ENCODE results near the gene THSD4.
"Not testable (repeated sequence)": the region's sequence is repeated elsewhere in the genome, so short reads cannot be mapped to it uniquely, and the experiment has no call there.

THSD4 gene

GRCh38 chr15:71393383-71393782 is 278.1 kb downstream of the THSD4 start:
- no peak for DNase-seq

DNA sequence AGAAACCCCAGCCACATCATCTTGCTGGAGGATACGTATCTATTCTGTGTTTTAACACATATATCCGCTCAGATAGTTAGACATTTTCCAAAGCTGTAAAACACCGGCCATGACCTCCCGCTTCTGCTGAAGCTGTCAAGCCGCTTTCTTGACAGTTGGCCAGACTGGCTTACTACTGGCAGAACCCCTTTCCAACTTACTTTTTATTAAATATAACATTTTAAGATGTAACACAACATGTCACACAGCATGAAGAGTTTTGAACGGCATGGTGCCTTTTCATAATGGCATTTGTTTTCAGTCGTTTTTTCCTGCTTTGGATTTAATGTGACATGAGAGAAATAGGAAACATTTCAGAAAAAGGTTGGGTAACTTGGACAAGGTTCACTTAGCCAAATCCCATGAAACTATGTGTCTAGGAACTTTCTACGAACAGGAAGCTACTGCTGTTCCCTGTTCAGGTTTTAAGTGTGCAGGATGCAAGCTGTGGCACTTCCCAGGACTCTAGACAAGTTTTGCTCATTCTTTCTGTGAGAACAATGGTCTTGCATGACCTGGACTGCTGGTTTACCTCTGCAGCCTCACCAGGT is 281.4 kb downstream of the THSD4 start:
- DNase-seq, result no peak

DNA sequence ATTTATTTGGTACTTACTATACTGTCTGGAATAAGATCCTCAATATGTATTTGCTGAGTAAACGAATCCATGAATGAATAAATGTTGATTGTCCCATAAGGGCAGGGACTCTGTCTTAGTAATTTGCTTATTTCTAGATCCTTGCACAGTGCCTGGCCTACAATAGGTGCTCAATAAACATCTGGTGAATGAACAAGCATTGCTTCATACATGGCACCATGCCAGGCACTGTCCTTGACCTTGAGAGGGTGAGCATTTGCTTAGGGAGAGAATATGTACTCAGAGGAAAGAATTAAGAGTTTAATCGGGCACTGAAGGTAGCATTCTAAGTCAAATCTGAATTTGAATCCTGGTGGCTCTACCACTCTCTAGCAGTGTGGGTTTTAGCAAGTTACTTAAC is 282.1 kb downstream of the THSD4 start:
- DNase-seq, result no peak

DNA sequence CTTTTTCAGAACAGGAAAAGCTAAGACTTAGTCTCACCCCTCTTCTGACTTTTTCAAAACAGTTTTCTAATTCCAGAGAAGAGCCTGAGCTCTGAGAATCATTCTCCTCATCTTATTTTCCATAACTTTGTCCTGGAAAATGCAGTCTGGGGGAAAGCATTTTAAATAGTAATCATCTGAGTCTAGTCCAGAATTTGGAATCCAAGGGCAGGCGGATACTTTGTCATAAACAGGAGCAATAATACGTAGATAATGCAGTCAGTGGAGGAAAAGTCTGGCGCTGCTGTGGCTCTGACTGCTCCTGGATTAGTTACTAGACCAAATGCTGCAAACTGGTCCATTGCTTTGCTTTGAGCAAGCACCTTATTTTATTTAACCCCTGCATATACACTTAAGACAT is 285.0 kb downstream of the THSD4 start:
- DNase-seq, result no peak

GRCh38 chr15:71401728-71402127 is 286.5 kb downstream of the THSD4 start:
- DNase-seq, result not testable (repeated sequence)

DNA sequence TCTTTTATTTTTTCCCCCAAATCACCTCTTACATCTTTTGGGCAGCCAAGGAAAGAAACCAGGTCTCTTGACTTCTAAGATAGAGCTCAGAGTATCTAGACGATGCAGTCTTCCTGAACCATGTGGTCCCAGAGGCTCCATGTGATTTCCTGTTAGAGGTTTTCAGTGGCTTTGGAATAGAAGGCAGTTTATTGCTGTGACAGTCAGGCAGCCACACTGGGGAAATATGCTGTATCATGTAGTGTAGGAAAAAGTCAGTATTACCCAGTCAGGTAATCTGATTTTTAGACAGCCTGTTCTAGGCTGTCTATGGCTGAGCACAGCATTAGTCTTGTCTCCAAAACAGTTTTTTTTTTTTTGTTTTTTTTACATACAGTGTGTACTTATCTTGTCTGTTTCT is 294.3 kb downstream of the THSD4 start:
- no peak for DNase-seq

- no peak for DNase-seq
These were observed 295.1 kb downstream of the THSD4 start for GRCh38 chr15:71410347-71410746.

DNA sequence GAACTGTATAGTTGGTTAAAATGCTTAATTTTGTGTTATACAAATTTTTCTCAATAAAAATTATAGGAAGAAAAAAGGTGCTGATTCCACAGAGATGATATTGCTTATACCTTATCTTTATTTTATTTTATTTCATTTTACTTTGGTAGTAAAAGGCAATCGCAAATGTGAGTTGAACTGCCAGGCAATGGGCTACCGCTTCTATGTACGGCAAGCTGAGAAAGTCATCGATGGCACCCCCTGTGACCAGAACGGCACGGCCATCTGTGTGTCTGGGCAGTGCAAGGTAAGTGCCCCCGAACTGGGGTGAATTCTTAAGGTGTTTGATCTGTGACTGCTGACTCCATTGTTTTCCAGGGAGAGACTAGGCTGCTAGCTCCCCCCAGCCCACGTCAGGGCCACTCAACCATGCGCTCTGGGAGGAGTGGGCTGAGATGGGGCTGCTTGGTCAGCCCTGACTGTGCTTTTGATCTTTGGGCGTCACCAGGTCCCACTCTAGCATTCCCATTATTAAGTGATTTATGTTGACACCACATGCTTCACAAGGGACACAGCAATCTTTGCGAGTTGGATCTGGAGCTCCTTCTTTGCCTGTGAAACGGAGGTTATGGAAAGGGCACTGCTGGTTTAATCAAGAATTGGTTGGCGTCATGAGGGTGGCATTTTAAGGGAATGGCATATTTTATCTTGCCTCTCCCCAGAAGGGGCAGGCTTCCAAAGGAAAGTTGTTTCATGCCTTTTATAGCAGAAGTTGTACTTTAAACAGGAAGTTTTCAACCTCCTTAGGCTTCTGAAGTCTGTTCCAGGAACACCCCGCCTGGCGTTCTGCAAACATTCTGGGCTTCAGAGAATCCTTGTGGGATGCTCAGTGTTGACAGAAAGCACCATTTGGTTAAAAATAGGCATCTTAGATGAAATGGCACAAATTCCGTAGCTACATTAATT is 296.5 kb downstream of the THSD4 start:
- no peak for DNase-seq

- no peak for DNase-seq
These were observed 298.1 kb downstream of the THSD4 start for GRCh38 chr15:71413419-71413818.

DNA sequence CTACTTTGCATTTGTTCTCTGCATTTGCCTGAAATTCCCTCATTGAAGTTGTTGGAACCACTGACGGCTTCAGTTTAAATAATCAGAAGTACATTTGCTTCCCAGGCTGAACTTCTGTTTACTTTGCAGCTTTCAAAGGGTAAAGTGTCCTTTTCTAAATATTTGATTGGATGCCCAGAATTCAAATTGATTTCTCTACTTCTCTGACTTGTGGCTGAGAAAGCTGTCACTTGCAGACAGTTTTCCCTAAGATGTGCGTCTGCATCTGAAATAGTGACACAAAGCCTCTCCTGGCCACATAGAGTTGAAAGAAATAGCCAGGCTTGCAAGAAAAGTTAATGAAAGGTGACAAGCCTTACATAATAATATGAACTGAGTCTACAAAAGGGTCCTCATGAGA is 299.6 kb downstream of the THSD4 start:
- DNase-seq, result no peak

DNA sequence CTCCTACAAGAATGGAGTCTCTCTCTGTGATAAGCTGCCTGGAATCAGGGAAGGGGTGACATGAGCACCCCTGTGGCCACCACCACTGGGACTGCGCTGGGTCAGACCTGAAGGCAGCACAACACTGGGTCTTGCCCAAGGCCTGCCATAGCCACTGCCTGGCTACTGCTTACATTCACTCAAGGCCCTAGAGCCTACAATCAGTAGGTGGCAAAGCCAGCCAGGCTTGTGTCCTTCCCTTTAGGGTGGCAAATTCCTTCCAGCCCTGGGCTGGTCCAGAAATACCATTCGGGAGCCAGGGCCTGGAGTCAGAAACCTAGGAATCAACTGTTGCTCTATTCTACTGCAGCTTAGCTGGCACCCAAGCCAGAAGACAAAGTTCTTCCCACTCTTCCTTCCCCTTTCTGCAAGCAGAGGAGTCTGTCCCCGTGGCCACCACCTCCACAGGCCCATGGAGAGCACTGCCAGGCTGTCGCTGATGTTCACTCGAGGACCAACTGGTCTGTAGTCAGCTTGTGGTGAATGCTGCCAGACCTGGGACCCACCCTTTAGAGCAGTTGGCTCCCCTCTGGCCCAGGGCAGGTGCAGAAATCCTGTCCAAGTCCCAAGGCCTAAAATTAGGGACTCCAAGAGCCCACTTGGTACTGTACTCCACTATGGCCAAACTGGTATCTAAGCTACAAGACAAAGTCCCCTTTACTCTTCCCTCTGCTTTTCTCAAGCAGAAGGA is 307.4 kb downstream of the THSD4 start:
- DNase-seq, result no peak

- no peak for DNase-seq
These were observed 309.5 kb downstream of the THSD4 start for GRCh38 chr15:71424765-71425164.

- no peak for DNase-seq
These were observed 310.1 kb downstream of the THSD4 start for GRCh38 chr15:71425388-71425787.

GRCh38 chr15:71426792-71427191 is 311.5 kb downstream of the THSD4 start:
- DNase-seq, result no peak

DNA sequence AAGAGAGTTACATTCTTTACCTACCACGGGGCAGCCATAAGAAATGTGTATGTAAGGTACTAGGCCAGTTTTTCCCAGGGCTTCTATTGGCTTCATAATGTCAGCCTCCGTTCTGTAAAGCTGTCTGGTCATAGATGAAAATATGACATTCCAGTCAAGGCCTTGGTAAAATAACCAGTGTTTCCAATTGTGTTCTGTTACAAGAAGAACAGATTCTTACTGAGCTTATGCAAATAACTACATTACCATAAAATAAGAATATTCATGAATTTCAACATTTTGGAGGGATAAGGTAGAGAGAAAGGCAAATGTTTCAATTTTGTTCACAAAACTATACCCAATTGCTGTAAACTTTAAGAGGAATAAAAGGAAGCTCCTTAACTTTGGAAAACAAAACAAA is 315.5 kb downstream of the THSD4 start:
- no peak for DNase-seq

- no peak for DNase-seq
These were observed 316.4 kb downstream of the THSD4 start for GRCh38 chr15:71431343-71432336.

- DNase-seq, result no peak
These were observed 318.1 kb downstream of the THSD4 start for GRCh38 chr15:71433402-71433801.

DNA sequence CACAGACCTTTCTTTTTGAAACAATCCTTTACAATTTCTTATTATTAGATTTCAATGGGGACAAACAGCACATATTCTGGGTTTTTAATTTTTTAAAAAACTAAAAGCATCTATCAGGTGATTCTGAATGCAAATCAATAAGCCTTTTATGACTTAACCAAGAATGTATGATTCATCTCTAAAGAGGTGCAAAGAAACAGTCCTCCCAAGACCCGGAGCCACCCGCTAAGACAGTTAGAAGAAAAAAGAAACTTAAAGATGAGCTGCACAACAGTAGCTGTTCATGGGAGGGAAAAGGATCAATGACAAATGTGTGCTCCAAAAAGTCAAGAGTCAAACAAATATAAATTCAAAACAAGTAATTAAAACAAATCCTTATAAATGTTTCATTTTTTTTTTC is 319.5 kb downstream of the THSD4 start:
- DNase-seq, result no peak

- DNase-seq, result no peak
These were observed 320.3 kb downstream of the THSD4 start for GRCh38 chr15:71435552-71435951.

GRCh38 chr15:71436854-71437253 is 321.6 kb downstream of the THSD4 start:
- DNase-seq, result no peak

GRCh38 chr15:71437404-71437803 is 322.1 kb downstream of the THSD4 start:
- DNase-seq, result no peak

DNA sequence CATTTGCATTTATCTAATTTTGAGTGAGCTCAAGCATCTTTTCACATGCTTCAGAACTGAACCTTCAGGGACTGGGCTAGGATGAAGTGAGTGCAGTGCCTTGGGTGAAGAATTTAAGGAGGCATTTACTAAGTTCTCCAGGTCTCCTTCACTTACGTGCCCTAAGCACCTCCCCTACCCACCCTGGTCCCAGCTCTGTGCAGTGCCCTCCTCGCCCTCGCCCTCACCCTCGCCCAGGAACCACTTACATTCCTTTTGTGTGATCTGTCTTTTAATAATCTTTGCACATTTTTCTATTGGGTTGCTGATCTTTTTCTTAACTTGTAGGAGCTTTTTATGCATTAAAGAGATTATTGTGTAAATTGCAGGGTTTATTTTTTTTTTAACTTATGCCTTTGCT is 322.6 kb downstream of the THSD4 start:
- no peak for DNase-seq

DNA sequence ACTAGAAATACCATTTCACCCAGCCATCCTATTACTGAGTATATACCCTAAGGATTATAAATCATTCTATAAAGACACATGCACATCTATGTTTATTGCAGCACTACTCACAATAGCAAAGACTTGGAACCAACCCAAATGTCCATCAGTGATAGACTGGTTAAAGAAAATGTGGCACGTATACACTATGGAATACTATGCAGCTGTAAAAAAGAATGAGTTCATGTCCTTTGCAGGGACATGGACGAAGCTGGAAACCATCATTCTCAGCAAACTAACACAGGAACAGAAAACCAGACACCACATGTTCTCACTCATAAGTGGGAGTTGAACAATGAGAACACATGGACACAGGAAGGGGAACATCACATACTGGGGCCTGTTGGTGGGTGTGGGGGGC is 324.2 kb downstream of the THSD4 start:
- DNase-seq, result not testable (repeated sequence)

All from CD4-positive, alpha-beta T cell treated with Interleukin-12 subunit alpha and Interleukin-12 subunit beta, for 1 hour (primary cell).